H1 (cell line): Measurements from ENCODE around the gene SLC4A1AP. TPM values are rescaled to one million over a fixed set of nuclear protein-coding genes. Genes with fewer than 3 reads are reported as not detected.

Experiments
- CTCF ChIA-PET: fragments of 300-600 bp; sonication (Branson Sonifier 250); formaldehyde crosslinking; loops from one replicate; lab custom pipeline; 2021; ENCODE audit not compliant: partially characterized antibody; lab: Charles Lee
- POLR2A ChIA-PET: fragments of 300-600 bp; sonication (Branson Sonifier 250); formaldehyde crosslinking; loops from one replicate; lab custom pipeline; 2021; ENCODE audit warnings: inconsistent platforms; ENCODE audit not compliant: partially characterized antibody; lab: Charles Lee
- DNase-seq, 2 experiments: peaks; one replicate each; pipeline versions ENCODE4 v3.0.0 to v3.0.0-alpha.2; 2010 to 2022; ENCODE audit warnings: low spot score in 2 of 2, low read depth in 1 of 2, mixed read lengths in 1 of 2
- FAIRE-seq: peaks from 2 replicates; lab custom pipeline; 2011; peaks lifted over from hg19 to GRCh38; lab: Jason Lieb, UNC
- H2AFZ ChIP-seq: 2 replicates; pipeline ENCODE4 v1.8.1; 2012; ENCODE audit warnings: low read length, inconsistent platforms
- H2AK5ac ChIP-seq: 2 replicates; pipeline ENCODE4 v1.6.1; 2013; ENCODE audit warnings: low read depth, low read length
- H2BK120ac ChIP-seq: replicated peaks from 2 replicates; pipeline ENCODE3; 2013; ENCODE audit warnings: low read depth, low read length, inconsistent platforms
- H2BK12ac ChIP-seq: 2 replicates; pipeline ENCODE4 v1.6.1; 2013; ENCODE audit warnings: low read depth, low read length
- H2BK15ac ChIP-seq: 2 replicates; pipeline ENCODE4 v1.6.1; 2013; ENCODE audit warnings: low read length
- H2BK20ac ChIP-seq: 2 replicates; pipeline ENCODE4 v1.6.1; 2013; ENCODE audit warnings: low read length
- H2BK5ac ChIP-seq: 2 replicates; pipeline ENCODE4 v1.6.1; 2013; ENCODE audit warnings: low read depth, low read length
- H3K14ac ChIP-seq: 2 replicates; pipeline ENCODE4 v1.6.1; 2013; ENCODE audit warnings: inconsistent platforms; ENCODE audit not compliant: insufficient read length
- H3K18ac ChIP-seq: 2 replicates; pipeline ENCODE4 v1.6.1; 2013; ENCODE audit warnings: low read length; ENCODE audit errors: extremely low read depth
- H3K23ac ChIP-seq: 2 replicates; pipeline ENCODE4 v1.6.1; 2013; ENCODE audit warnings: inconsistent platforms; ENCODE audit not compliant: insufficient read length
- H3K23me2 ChIP-seq: 2 replicates; pipeline ENCODE4 v1.6.1; 2013; ENCODE audit warnings: low read depth, low read length
- H3K27ac ChIP-seq: 2 replicates; pipeline ENCODE4 v1.6.1; 2011; ENCODE audit warnings: low read depth, low read length, inconsistent platforms
- H3K27me3 ChIP-seq, 4 experiments: replicated peaks in 1 of 4; 1 replicate in 1 of 4; 2 replicates in 3 of 4; pipeline versions ENCODE4 v1.6.1 to v1.8.1; 2011 to 2013; ENCODE audit warnings: low read length in 3 of 4, mild to moderate bottlenecking in 3 of 4, inconsistent platforms in 2 of 4, mixed read lengths in 2 of 4, moderate library complexity in 1 of 4; ENCODE audit not compliant: control insufficient read depth in 3 of 4, insufficient read depth in 3 of 4; ENCODE audit errors: extremely low read depth in 1 of 4
- H3K36me3 ChIP-seq, 4 experiments: 2 replicates each; pipeline versions ENCODE4 v1.6.1 to v1.8.1; 2011 to 2013; ENCODE audit warnings: mild to moderate bottlenecking in 4 of 4, low read length in 3 of 4, moderate library complexity in 2 of 4, control low read depth in 1 of 4, inconsistent platforms in 1 of 4; ENCODE audit not compliant: insufficient read depth in 4 of 4, control insufficient read depth in 2 of 4
- H3K4ac ChIP-seq: replicated peaks from 2 replicates; pipeline ENCODE3; 2013; ENCODE audit warnings: low read length, low read depth, mixed read lengths, inconsistent platforms; ENCODE audit not compliant: insufficient read length
- H3K4me1 ChIP-seq, 4 experiments: replicated peaks in 1 of 4; 1 replicate in 1 of 4; 2 replicates in 3 of 4; pipeline versions ENCODE4 v1.6.1 to v1.8.1; 2011 to 2013; ENCODE audit warnings: low read length in 3 of 4, inconsistent platforms in 2 of 4, mixed read lengths in 1 of 4; ENCODE audit not compliant: insufficient read depth in 4 of 4, control insufficient read depth in 3 of 4
- H3K4me2 ChIP-seq, 2 experiments: 2 replicates each; pipeline versions ENCODE4 v1.6.1 to v1.8.1; 2011 to 2013; ENCODE audit warnings: low read depth in 2 of 2, low read length in 2 of 2, control low read depth in 1 of 2, inconsistent platforms in 1 of 2, mild to moderate bottlenecking in 1 of 2; ENCODE audit not compliant: insufficient read depth in 1 of 2
- H3K4me3 ChIP-seq, 4 experiments: fragments of 200-600, 300-600 bp in 1 of 4; sonication (generic), shearing (Covaris generic), sonication (Bioruptor Twin) in 1 of 4; 2 replicates each; pipeline versions ENCODE4 v1.5.1 to v1.8.1; 2011 to 2016; ENCODE audit warnings: low read length in 4 of 4, low read depth in 3 of 4, control low read depth in 2 of 4, inconsistent platforms in 2 of 4, mild to moderate bottlenecking in 2 of 4, mixed read lengths in 1 of 4, moderate library complexity in 1 of 4; ENCODE audit not compliant: insufficient read depth in 2 of 4; ENCODE audit errors: extremely low read depth in 1 of 4
- H3K56ac ChIP-seq: replicated peaks from 2 replicates; pipeline ENCODE3; 2013; ENCODE audit warnings: low read depth, mild to moderate bottlenecking, mixed read lengths, low read length, inconsistent platforms; ENCODE audit not compliant: insufficient read length
- H3K79me1 ChIP-seq: 2 replicates; pipeline ENCODE4 v1.6.1; 2013; ENCODE audit warnings: low read depth, low read length, control low read depth
- H3K79me2 ChIP-seq, 2 experiments: 2 replicates each; pipeline versions ENCODE4 v1.6.1 to v1.8.1; 2012 to 2013; ENCODE audit warnings: low read length in 2 of 2, mild to moderate bottlenecking in 2 of 2, inconsistent platforms in 1 of 2; ENCODE audit not compliant: insufficient read depth in 2 of 2, control insufficient read depth in 1 of 2
- H3K9ac ChIP-seq, 4 experiments: replicated peaks in 1 of 4; 1 replicate in 1 of 4; 2 replicates in 3 of 4; pipeline versions ENCODE4 v1.6.1 to v1.8.1; 2011 to 2013; ENCODE audit warnings: low read depth in 3 of 4, low read length in 3 of 4, control low read depth in 2 of 4, mild to moderate bottlenecking in 2 of 4, moderate library complexity in 2 of 4, inconsistent platforms in 1 of 4; ENCODE audit errors: extremely low read depth in 1 of 4
- H3K9me3 ChIP-seq, 2 experiments: 2 replicates each; pipeline versions ENCODE4 v1.6.1 to v1.8.1; 2012 to 2013; ENCODE audit warnings: mild to moderate bottlenecking in 2 of 2, moderate library complexity in 2 of 2, control low read depth in 1 of 2, inconsistent platforms in 1 of 2, low read depth in 1 of 2, low read length in 1 of 2, mixed read lengths in 1 of 2; ENCODE audit not compliant: insufficient read depth in 2 of 2
- H4K20me1 ChIP-seq, 2 experiments: replicated peaks in 1 of 2; 2 replicates each; pipeline versions ENCODE3 to v1.8.1; 2011 to 2013; ENCODE audit warnings: inconsistent platforms in 2 of 2, low read length in 2 of 2, mild to moderate bottlenecking in 1 of 2; ENCODE audit not compliant: insufficient read depth in 2 of 2, control insufficient read depth in 1 of 2
- H4K5ac ChIP-seq: 2 replicates; pipeline ENCODE4 v1.6.1; 2013; ENCODE audit warnings: low read length, low read depth, mixed read lengths, inconsistent platforms; ENCODE audit not compliant: insufficient read length
- H4K8ac ChIP-seq: 2 replicates; pipeline ENCODE4 v1.8.0; 2013; ENCODE audit warnings: mild to moderate bottlenecking, moderate library complexity, low read length, inconsistent platforms; ENCODE audit not compliant: insufficient read depth; ENCODE audit errors: extremely low read depth
- H4K91ac ChIP-seq: replicated peaks from 2 replicates; pipeline ENCODE3; 2013; ENCODE audit warnings: low read length, mixed read lengths, inconsistent platforms; ENCODE audit not compliant: insufficient read length
- RAD21 ChIP-seq, 2 experiments: IDR thresholded peaks in 1 of 2; conservative IDR thresholded peaks in 1 of 2; 2 replicates each; pipeline ENCODE4 v1.6.1; 2011; ENCODE audit warnings: low read depth in 2 of 2, low read length in 2 of 2, improper control_type of control experiment in 1 of 2, inconsistent platforms in 1 of 2, mild to moderate bottlenecking in 1 of 2, moderate library complexity in 1 of 2
- SIN3A ChIP-seq, 2 experiments: IDR thresholded peaks in 1 of 2; conservative IDR thresholded peaks in 1 of 2; 2 replicates each; pipeline ENCODE4 v1.6.1; 2011 to 2012; ENCODE audit warnings: low read length in 2 of 2, improper control_type of control experiment in 1 of 2, low read depth in 1 of 2, mild to moderate bottlenecking in 1 of 2
- WGBS, 2 experiments: shearing (Covaris generic) in 1 of 2; methylation state at CpG; one replicate each; pipeline versions ENCODE4 v1.1.6 to v1.1.7; 2013 to 2015; ENCODE audit warnings: low lambda C conversion rate in 2 of 2, mixed read lengths in 2 of 2, inconsistent platforms in 1 of 2, low coverage in 1 of 2, missing lambda C conversion rate in 1 of 2; ENCODE audit not compliant: insufficient replicate concordance in 2 of 2, insufficient coverage in 1 of 2, insufficient read length in 1 of 2; ENCODE audit errors: extremely low coverage in 1 of 2, missing lambda C conversion rate in 1 of 2; 5-methylcytosine and 5-hydroxymethylcytosine counted together
- polyA plus RNA-seq, 7 experiments: library from polyadenylated mRNA; depleted of rRNA in 3 of 7; stranded (reverse) in 5 of 7; unstranded in 2 of 7; fragments of >200 nt in 5 of 7; fragments of 200-250 nt in 2 of 7; gene quantifications; 1 replicate in 5 of 7; 2 replicates in 1 of 7; 4 replicates in 1 of 7; pipeline versions ENCODE4 v1.2.1 to v1.2.3, GENCODE V29; 2011 to 2013; ENCODE audit warnings: missing spikeins in 2 of 7, mixed read lengths in 2 of 7
- total RNA-seq: library from RNA; stranded (reverse); fragmentation: NEBNext Ultra II Directional; extraction: Animal tissue kit (Norgen Biotek cat#: 25700); gene quantifications from 2 replicates; pipeline ENCODE4 v1.2.1, GENCODE V29; 2021

Gene SLC4A1AP
- total and polyA plus RNA-seq, 2 of the 8 experiments (the other 6 are each of a cell fraction or from before 2014, with no cell fraction given): 8.1 to 18.4 TPM

GRCh38 chr2:27730261-27730662 lies 66.6 kb downstream of the SLC4A1AP start:
- Histone ChIP-seq H3K9ac (no peak overlapping the region), H3K14ac (no peak overlapping the region), H4K91ac (no peak overlapping the region), H2BK5ac (no peak overlapping the region), H2BK12ac (no peak overlapping the region), H3K79me2 (no peaks in the 10 kb centered on the region), H3K79me1 (no peaks in the 10 kb centered on the region), H3K18ac (no peak overlapping the region), H3K4me1 (peaks cover 0 to 10% (median 5%) of the 10 kb centered on the region in 4 experiments; a peak in 4 of 7 replicates), H3K56ac (no peak overlapping the region), H3K23me2 (peaks cover 5% of the 10 kb centered on the region; the same call in 1 of the 2 replicates), H2BK15ac (no peak overlapping the region), H3K27ac (no peak overlapping the region), H3K27me3 (no peaks in the 10 kb centered on the region; a peak in 1 of 7 replicates), H3K9me3 (no peaks in the 10 kb centered on the region), H2BK120ac (no peak overlapping the region), H4K8ac (no peak overlapping the region), H2AK5ac (no peak overlapping the region), H2AFZ (no peak overlapping the region), H2BK20ac (no peak overlapping the region), H3K36me3 (no peaks in the 10 kb centered on the region), H3K4me2 (no peak overlapping the region), H3K4me3 (no peak overlapping the region), H4K20me1 (no peaks in the 10 kb centered on the region), H4K5ac (no peak overlapping the region), H3K23ac (no peak overlapping the region), H3K4ac (no peak overlapping the region)
- TF ChIP-seq RAD21 (IDR thresholded peaks at IDR 0.05 in 1 of 2, conservative IDR thresholded peaks at IDR 0.05 in 1 of 2; ENCODE audit: low read depth in 2 of 2, low read length in 2 of 2) (no peak), SIN3A (conservative IDR thresholded peaks at IDR 0.05 in 1 of 2, IDR thresholded peaks at IDR 0.05 in 1 of 2; ENCODE audit: low read depth in 1 of 2, low read length in 2 of 2) (no peak)
- FAIRE-seq (no peak), DNase-seq (no peak)
- ChIA-PET CTCF (interaction anchor here (0.9 to 4.4 kb wide), 7 partner anchors 7 to 723 kb away, joined by 3 to 36 read pairs (median 4); no protein-coding TSS in a partner anchor), POLR2A (interaction anchor here (0.8 to 3.2 kb wide), 4 partner anchors 13 to 38 kb away, joined by 3 to 18 read pairs (median 6); no protein-coding TSS in a partner anchor)
- 75% methylated on average over 3 of the region's 3 CpGs; no CpG with 5 or more reads in 1 of the 2 experiments for WGBS, 2 experiments
